Activated CD8-positive, alpha-beta memory T cell treated with anti-CD3 and anti-CD28 coated beads, Interleukin-2, amount 50 U/mL, for 24 hours (primary cell): ENCODE measurements around the gene CLEC2L.

Experiments
- DNase-seq: peaks from one replicate; pipeline ENCODE4 v3.0.0-alpha.2; 2020; ENCODE audit errors: extremely low read depth

The CLEC2L gene

GRCh38 chr7:139523199-139523941 lies at the start of gene CLEC2L:
TSS of gene CLEC2L (plus strand) at chr7:139523685. CDS start at chr7:139523928, 243 bp downstream.
- DNase-seq = no peak

- no peak for DNase-seq
These were observed 47.3 kb upstream of the CLEC2L start for GRCh38 chr7:139476139-139476538.

GRCh38 chr7:139476891-139477290 lies 46.6 kb upstream of the CLEC2L start:
- DNase-seq = no peak

- DNase-seq = no peak
These were observed 43.9 kb upstream of the CLEC2L start for GRCh38 chr7:139479620-139480019.

- DNase-seq = no peak
These were observed 42.1 kb upstream of the CLEC2L start for GRCh38 chr7:139481364-139481763.

GRCh38 chr7:139482122-139482521 lies 41.4 kb upstream of the CLEC2L start:
- no peak for DNase-seq

GRCh38 chr7:139482662-139483466 lies 40.6 kb upstream of the CLEC2L start:
- no peak for DNase-seq

- no peak for DNase-seq
These were observed 36.0 kb upstream of the CLEC2L start for GRCh38 chr7:139487366-139488080.

GRCh38 chr7:139488810-139489209 lies 34.7 kb upstream of the CLEC2L start:
- no peak for DNase-seq

GRCh38 chr7:139490130-139490529 lies 33.4 kb upstream of the CLEC2L start:
- DNase-seq = no peak

GRCh38 chr7:139492293-139492692 lies 31.2 kb upstream of the CLEC2L start:
- DNase-seq = no peak

- DNase-seq = no peak
These were observed 28.5 kb upstream of the CLEC2L start for GRCh38 chr7:139494835-139495579.

- DNase-seq = no peak
These were observed 27.8 kb upstream of the CLEC2L start for GRCh38 chr7:139495580-139496125.

GRCh38 chr7:139496528-139496927 lies 27.0 kb upstream of the CLEC2L start:
- DNase-seq = no peak

GRCh38 chr7:139500770-139501138 lies 22.7 kb upstream of the CLEC2L start:
- DNase-seq = no peak

GRCh38 chr7:139502226-139502625 lies 21.3 kb upstream of the CLEC2L start:
- DNase-seq = no peak

- DNase-seq = no peak
These were observed 17.9 kb upstream of the CLEC2L start for GRCh38 chr7:139505563-139505962.

GRCh38 chr7:139509535-139509934 lies 13.9 kb upstream of the CLEC2L start:
- no peak for DNase-seq

- DNase-seq = no peak
These were observed 12.2 kb upstream of the CLEC2L start for GRCh38 chr7:139511315-139511714.

GRCh38 chr7:139515266-139515665 lies 8.2 kb upstream of the CLEC2L start:
- no peak for DNase-seq

GRCh38 chr7:139521439-139521838 lies 2.0 kb upstream of the CLEC2L start:
- no peak for DNase-seq

- no peak for DNase-seq
These were observed 671 bp upstream of the CLEC2L start for GRCh38 chr7:139522830-139523198.
